Panc1 (cell line): ENCODE measurements around the gene GPC2. TPM values are rescaled to one million over a fixed set of nuclear protein-coding genes. Genes with fewer than 3 reads are reported as not detected.
"Not testable (repeated sequence)": the region's sequence is repeated elsewhere in the genome, so short reads cannot be mapped to it uniquely, and the experiment has no call there.

ENCODE experiments used
- ATAC-seq: fragments of 200-7000 bp; cut with Tn5 transposase; 2 replicates; pipeline ENCODE4 v1.9.1; 2020; ENCODE audit warnings: mild to moderate bottlenecking, moderate library complexity
- BruUV-seq: library from RNA; stranded (reverse); fragments of 400-500 nt; replicated peaks from 2 replicates; lab custom pipeline; 2021; lab: Mats Ljungman, UMichigan
- CTCF ChIA-PET: fragments of 300-600 bp; sonication (Branson Sonifier 250); formaldehyde crosslinking; loops from one replicate; lab custom pipeline; 2022; ENCODE audit warnings: antibody characterized with exemption; lab: Charles Lee
- POLR2A ChIA-PET: fragments of 300-600 bp; sonication (Branson Sonifier 250); formaldehyde crosslinking; loops from one replicate; lab custom pipeline; 2022; ENCODE audit warnings: antibody characterized with exemption; lab: Charles Lee
- DNase-seq: peaks from one replicate; pipeline ENCODE4 v3.0.0-alpha.2; 2010; ENCODE audit warnings: low read depth, low spot score
- H3K27ac ChIP-seq: 2 replicates; pipeline ENCODE4 v1.5.1; 2011; ENCODE audit warnings: mild to moderate bottlenecking, low read length, inconsistent platforms
- H3K27me3 ChIP-seq: fragments of 200-500 bp; sonication (Bioruptor generic); 2 replicates; pipeline ENCODE4 v1.6.0; 2014; ENCODE audit warnings: low read length, inconsistent platforms; ENCODE audit not compliant: control insufficient read depth, insufficient read depth
- H3K36me3 ChIP-seq: fragments of 200-500 bp; sonication (Bioruptor generic); 2 replicates; pipeline ENCODE4 v1.5.1; 2014; ENCODE audit warnings: inconsistent platforms, mild to moderate bottlenecking, low read length, moderate library complexity; ENCODE audit not compliant: control insufficient read depth, insufficient read depth
- H3K4me1 ChIP-seq: 2 replicates; pipeline ENCODE4 v1.5.1; 2011; ENCODE audit warnings: inconsistent platforms, mild to moderate bottlenecking, low read length, moderate library complexity; ENCODE audit not compliant: control insufficient read depth, insufficient read depth
- H3K4me3 ChIP-seq, 2 experiments: 2 replicates each; pipeline ENCODE4 v1.5.1; 2011 to 2012; ENCODE audit warnings: low read depth in 2 of 2, low read length in 2 of 2, mild to moderate bottlenecking in 2 of 2, inconsistent platforms in 1 of 2, moderate library complexity in 1 of 2
- H3K9me3 ChIP-seq: fragments of 200-500 bp; sonication (Bioruptor generic); 2 replicates; pipeline ENCODE4 v1.5.1; 2014; ENCODE audit warnings: low read depth, mild to moderate bottlenecking, inconsistent platforms, low read length, moderate library complexity; ENCODE audit not compliant: control insufficient read depth, insufficient read depth
- CTCF ChIP-seq: fragments of 450-650 bp; IDR thresholded peaks from 2 replicates; pipeline ENCODE4 v1.5.1; 2017; ENCODE audit warnings: mild to moderate bottlenecking
- POLR2AphosphoS5 ChIP-seq: IDR thresholded peaks from 2 replicates; pipeline ENCODE4 v1.6.1; 2012; ENCODE audit warnings: mild to moderate bottlenecking, low read depth, low read length, moderate library complexity
- REST ChIP-seq, 2 experiments: IDR thresholded peaks; 2 replicates each; pipeline ENCODE4 v1.6.1; 2011 to 2012; ENCODE audit warnings: low read depth in 2 of 2, control low read depth in 1 of 2, low read length in 1 of 2, mild to moderate bottlenecking in 1 of 2, moderate library complexity in 1 of 2; ENCODE audit not compliant: insufficient read depth in 1 of 2
- SIN3A ChIP-seq: IDR thresholded peaks from 2 replicates; pipeline ENCODE4 v1.6.1; 2012; ENCODE audit warnings: low read depth, mild to moderate bottlenecking, low read length, moderate library complexity, borderline replicate concordance; ENCODE audit not compliant: insufficient read depth
- in situ Hi-C: cut with HindIII; loops from 2 replicates; pipeline ENCODE4 v1.10.0; 2016; ENCODE audit warnings: low sequenced_read_pairs, low pct_unique_long_range_greater_than_20kb
- intact Hi-C: fragments of 100-400 bp; cut with micrococcal nuclease; formaldehyde crosslinking; loops from one replicate; pipeline ENCODE4 v1.10.0; 2022; ENCODE audit not compliant: unreplicated experiment
- total RNA-seq: library from RNA; stranded (reverse); gene quantifications from one replicate; pipeline ENCODE4 v1.2.1, GENCODE V29; 2021; ENCODE audit not compliant: unreplicated experiment

GPC2 gene
- total RNA-seq, 1 experiment from 2014 or later: 7.9 TPM

- no peak overlapping the region for H3K4me3 ChIP-seq
- in situ Hi-C loops (no loop called here), intact Hi-C loops (no loop called here)
- no peaks in the 10 kb centered on the region for H3K9me3 ChIP-seq
- no peak for DNase-seq
- no peaks in the 10 kb centered on the region for H3K36me3 ChIP-seq
- ATAC-seq: no peak
- TF ChIP-seq CTCF: no peak
- H3K27me3 ChIP-seq: 0 out of 2 replicates have a peak, but pooled peaks cover 10% of the 10 kb centered on the region
- no TSS peak for BruUV-seq
- H3K4me1 ChIP-seq: no peaks in the 10 kb centered on the region; the same call in 1 of the 2 replicates
- POLR2A ChIA-PET: no interaction called here
- CTCF ChIA-PET: no interaction called here
- no peak overlapping the region for H3K27ac ChIP-seq
Observed at GRCh38 chr7:100198266-100198665, 21.1 kb upstream of the GPC2 start.

- H3K27ac ChIP-seq, DNase-seq, H3K27me3 ChIP-seq, ATAC-seq, H3K36me3 ChIP-seq, H3K4me1 ChIP-seq, H3K4me3 ChIP-seq, POLR2A ChIA-PET, H3K9me3 ChIP-seq, intact Hi-C loops, BruUV-seq, in situ Hi-C loops: not testable (repeated sequence)
- CTCF ChIA-PET: interaction anchor here (0.5 kb wide), 1 partner anchor 21 kb away, joined by 3 read pairs; no protein-coding TSS in a partner anchor
Observed at GRCh38 chr7:100195901-100196322, 18.7 kb upstream of the GPC2 start.

GRCh38 chr7:100195222-100195621 lies 18.0 kb upstream of the GPC2 start:
- TF ChIP-seq REST (IDR thresholded peaks at IDR 0.05; ENCODE audit: insufficient read depth in 1 of 2, low read depth in 2 of 2, low read length in 1 of 2): no peak
- TF ChIP-seq SIN3A: no peak
- TF ChIP-seq POLR2AphosphoS5: no peak
- in situ Hi-C loops (no loop called here), intact Hi-C loops (no loop called here)
- Histone ChIP-seq H3K27me3 (0 out of 2 replicates have a peak, but pooled peaks cover 2% of the 10 kb centered on the region), H3K27ac (no peak overlapping the region), H3K4me3 (no peak overlapping the region), H3K36me3 (no peaks in the 10 kb centered on the region), H3K4me1 (no peaks in the 10 kb centered on the region), H3K9me3 (no peaks in the 10 kb centered on the region)
- ChIA-PET CTCF (interaction anchor here (0.5 kb wide), 1 partner anchor 30 kb away, joined by 3 read pairs; no protein-coding TSS in a partner anchor), POLR2A (no interaction called here)
- BruUV-seq: no TSS peak
- no peak for ATAC-seq
- DNase-seq: no peak
